GM10248 (cell line): ENCODE measurements around the gene KNTC1.
"Not testable (repeated sequence)": the region's sequence is repeated elsewhere in the genome, so short reads cannot be mapped to it uniquely, and the experiment has no call there.

Experiments used
- CTCF ChIA-PET: fragments of 300-600 bp; sonication (Branson Sonifier 250); formaldehyde crosslinking; extraction: SDS; loops from one replicate; lab custom pipeline; 2021; ENCODE audit warnings: antibody characterized with exemption; lab: Yijun Ruan, JAX
- POLR2A ChIA-PET: fragments of 350-650 bp; sonication (Branson Sonifier 250); formaldehyde crosslinking; extraction: SDS; loops from one replicate; lab custom pipeline; 2020; ENCODE audit warnings: antibody characterized with exemption; lab: Yijun Ruan, JAX
- DNase-seq: peaks from one replicate; pipeline ENCODE4 v3.0.0; 2012; ENCODE audit errors: extremely low spot score
- CTCF ChIP-seq: IDR thresholded peaks from 2 replicates; pipeline ENCODE4 v1.5.1; 2012; ENCODE audit warnings: mild to moderate bottlenecking, low read depth; ENCODE audit errors: extremely low read depth, missing control alignments, control extremely low read depth

KNTC1 gene

GRCh38 chr12:122506393-122506938 lies 20.6 kb upstream of the KNTC1 start:
- ChIA-PET POLR2A (interaction anchor here (1.0 kb wide), 1 partner anchor 13 kb away, joined by 3 read pairs; no protein-coding TSS in a partner anchor), CTCF (no interaction called here)
- no peak for DNase-seq
- TF ChIP-seq CTCF = no peak

DNA sequence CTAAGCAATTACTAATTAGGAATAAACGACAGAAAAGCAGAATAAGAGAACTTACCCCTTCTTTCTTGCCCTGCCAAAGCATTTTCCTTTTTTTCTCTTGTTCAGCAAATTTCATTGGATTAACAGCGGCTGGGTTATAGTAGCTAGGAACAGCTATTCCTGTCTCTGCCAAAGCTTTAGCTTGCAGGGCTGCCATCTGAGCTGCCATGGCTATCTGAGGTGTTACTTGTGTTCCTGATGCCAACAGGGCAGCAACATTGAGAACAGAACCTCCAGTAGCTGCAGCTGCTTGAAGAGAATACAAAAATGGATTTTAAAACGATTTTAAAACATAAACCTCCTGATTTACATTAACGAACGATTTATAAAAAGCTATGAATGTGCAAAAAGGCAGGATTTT lies 18.9 kb upstream of the KNTC1 start:
- CTCF ChIA-PET = interaction anchor here (1.2 to 1.9 kb wide), 2 partner anchors 18 to 109 kb away, joined by 3 to 4 read pairs; no protein-coding TSS in a partner anchor

DNA sequence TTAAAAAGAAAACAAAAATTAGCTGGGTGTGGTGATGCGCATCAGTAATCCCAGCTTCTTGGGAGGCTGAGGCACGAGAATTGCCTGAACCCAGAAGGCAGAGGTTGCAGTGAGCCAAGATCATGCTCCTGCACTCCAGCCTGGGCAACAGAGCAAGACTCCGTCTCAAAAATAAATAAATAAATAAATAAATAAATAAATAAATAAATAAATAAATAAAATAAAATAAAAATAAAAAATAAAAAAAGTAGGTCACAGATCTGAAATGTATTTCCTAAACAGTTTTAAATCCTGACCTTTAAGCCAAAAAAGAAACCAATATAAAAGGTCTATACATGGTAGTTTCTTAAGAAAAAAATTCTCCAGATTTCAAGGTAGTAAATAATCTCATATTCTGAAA lies 14.0 kb upstream of the KNTC1 start:
- ChIA-PET POLR2A (interaction anchor here (0.6 to 4.0 kb wide), 4 partner anchors 9 to 54 kb away, joined by 3 to 18 read pairs (median 4); partner anchors contain the start of genes KNTC1, RSRC2 and ZCCHC8), CTCF (interaction anchor here (2.7 to 4.3 kb wide), 2 partner anchors 10 to 12 kb away, joined by 6 to 22 read pairs; partner anchors contain the start of gene ZCCHC8)
- not testable (repeated sequence) for DNase-seq

More for the DNA sequence above, 18.9 kb upstream of the KNTC1 start:
- no peak for DNase-seq
- POLR2A ChIA-PET = interaction anchor here (1.1 to 1.6 kb wide), 2 partner anchors 10 to 19 kb away, joined by 3 to 4 read pairs; partner anchors contain the start of genes KNTC1 and RSRC2
- no peak for TF ChIP-seq CTCF

DNA sequence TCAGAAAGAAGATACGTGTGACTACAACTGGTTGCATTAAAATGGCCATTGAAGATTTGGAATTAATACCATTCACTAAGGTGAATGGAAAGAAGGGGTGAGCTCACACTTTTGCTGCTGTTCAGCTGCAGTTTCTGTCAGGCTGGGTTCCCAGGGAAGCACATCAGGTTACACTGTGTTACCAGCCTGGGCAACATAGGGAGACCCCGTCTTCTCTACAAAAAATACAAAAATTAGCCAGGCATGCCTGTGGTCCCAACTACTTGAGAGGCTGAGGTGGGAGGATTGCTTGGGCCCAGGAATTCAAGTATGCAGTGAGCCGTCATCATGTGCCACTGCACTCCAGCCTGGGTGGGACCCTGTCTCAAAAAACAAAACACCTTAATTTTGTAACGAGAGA lies 13.4 kb upstream of the KNTC1 start:
- no peak for DNase-seq
- POLR2A ChIA-PET = interaction anchor here (1.5 kb wide), 1 partner anchor 13 kb away, joined by 7 read pairs; the partner anchor contains the start of genes KNTC1 and RSRC2
- CTCF ChIA-PET = interaction anchor here (2.7 to 4.3 kb wide), 2 partner anchors 10 to 12 kb away, joined by 6 to 22 read pairs; partner anchors contain the start of gene ZCCHC8
- no peak for TF ChIP-seq CTCF

DNA sequence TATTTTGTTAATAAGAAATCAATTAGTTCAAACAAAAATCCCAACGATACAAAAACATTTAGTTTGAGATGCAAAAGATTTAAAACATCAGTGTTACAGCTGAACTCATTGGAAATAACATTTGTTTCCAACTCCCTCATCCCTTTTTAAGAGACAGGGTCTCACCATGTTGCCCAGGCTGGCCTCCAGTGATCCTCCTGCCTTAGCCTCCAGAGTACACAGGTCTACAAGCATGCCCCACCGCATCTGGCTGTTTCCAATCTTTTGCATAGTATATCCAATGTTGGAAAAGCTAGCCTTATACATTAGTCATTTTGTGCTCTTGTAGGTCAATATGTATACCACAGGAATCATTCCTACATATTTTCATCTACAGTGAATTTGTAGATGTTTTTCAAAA lies 11.8 kb upstream of the KNTC1 start:
- CTCF ChIA-PET = interaction anchor here (4.3 kb wide), 1 partner anchor 14 kb away, joined by 22 read pairs; the partner anchor contains the start of gene ZCCHC8
- POLR2A ChIA-PET = interaction anchor here (1.5 kb wide), 2 partner anchors 11 to 14 kb away, joined by 6 to 7 read pairs; partner anchors contain the start of genes KNTC1, RSRC2 and ZCCHC8
- DNase-seq = no peak
- no peak for TF ChIP-seq CTCF

DNA sequence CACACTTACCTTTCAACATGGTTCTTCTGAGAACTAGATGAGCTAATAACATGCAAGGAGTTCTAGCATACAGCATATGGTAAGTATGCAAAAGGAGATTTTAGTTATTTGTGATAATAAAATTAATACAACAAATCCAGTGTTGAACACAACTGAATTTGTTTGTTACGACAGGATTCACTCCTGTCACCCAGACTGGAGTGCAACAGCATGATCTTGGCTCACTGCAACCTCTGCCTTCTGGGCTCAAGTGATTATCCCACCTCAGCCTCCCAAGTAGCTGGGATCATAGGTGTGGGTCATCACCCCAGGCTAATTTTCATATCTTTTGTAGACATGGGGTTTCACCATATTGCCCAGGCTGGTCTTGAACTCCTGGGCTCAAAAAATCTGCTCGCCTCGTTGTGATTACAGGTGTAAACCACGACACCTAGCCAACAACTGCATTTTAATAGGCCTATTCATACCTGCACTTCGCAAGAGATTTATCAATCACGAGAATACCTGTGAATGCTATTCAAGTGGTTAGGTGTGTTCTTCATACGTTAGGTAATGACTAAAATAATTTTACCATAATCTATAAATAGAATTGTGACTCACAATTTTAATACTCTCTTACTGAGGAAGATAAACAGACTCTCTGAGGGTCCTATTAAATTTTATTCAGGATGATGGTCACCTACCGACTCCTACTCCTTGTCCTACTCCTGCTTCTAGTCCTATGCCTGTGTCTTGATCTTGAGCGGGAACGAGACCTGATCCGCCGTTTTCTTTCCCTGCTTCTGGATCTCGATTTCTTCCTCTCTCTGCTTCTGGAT lies 10.3 kb upstream of the KNTC1 start:
- TF ChIP-seq CTCF = no peak
- no peak for DNase-seq
- ChIA-PET CTCF (no interaction called here), POLR2A (interaction anchor here (0.6 kb wide), 1 partner anchor 72 kb away, joined by 3 read pairs; no protein-coding TSS in a partner anchor)
